GM20431 (cell line): ENCODE measurements around the gene CD81.

Experiments
- in situ Hi-C: fragments of 300-500 bp; cut with MseI, MboI; formaldehyde crosslinking; loops from one replicate; pipeline ENCODE4 v1.15.0; 2020; ENCODE audit warnings: low sequenced_read_pairs; ENCODE audit not compliant: unreplicated experiment

The CD81 gene

DNA sequence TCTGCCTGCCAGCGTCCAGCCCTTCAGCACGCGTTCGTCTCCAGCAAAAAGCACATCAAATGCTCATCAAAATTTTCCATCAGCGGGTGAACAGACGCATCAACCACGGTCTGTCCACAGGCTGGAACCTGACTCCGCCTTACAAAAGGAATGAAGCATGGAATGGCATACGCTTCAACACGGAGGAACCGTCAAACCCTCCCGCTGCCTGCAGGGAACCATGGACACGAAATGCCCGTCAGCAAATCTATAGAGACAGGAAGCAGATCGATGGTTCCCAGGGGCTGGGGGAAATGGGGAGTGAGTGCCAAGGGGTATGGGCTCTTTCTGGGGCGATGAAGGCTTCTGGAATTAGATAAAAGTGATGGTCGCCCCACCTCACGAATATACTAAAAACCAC lies 39.7 kb downstream of the CD81 start:
- in situ Hi-C loops, result loop anchor here (10.0 kb wide), 1 partner anchor 222 kb away; no protein-coding TSS in a partner anchor

DNA sequence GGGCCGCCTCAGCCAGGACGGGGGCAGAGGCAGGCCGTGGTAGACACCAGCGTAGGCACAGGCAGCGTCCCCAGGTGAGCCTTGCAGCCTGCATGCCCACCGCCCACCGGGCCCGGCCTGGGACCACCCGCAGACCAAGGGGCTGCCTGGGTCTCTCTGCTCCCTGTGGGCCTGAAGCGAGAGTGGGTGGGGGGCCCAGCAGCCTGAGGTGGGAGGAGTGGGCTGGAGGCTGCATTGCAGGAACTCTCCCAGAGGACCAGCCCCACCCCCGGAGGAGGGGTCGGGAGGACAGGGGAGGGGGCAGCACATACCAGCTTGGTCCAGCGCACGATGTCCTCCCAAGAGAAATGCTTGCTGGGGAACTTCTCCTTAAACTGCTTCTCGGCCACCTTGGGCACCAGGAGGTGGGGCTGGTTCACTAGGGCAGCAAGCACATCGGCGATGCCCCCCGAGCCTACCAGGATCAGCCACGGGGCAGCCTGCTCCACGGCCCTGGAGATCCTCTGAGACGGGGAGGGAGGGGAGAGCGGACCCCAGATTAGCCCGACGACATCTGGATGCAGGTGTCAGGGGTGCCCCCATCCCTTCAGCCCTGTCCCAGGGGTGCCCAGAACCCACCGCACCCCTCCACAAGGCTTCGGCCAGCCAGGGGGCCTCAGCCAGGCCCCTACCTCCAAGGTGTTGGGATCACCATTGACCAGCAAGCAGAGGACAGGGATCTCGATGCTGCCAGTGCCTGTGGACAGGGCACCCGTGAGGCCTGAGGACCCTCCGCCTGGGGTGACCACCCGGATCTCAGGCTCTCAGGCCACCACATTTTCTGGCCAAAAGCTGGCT lies 41.0 kb downstream of the CD81 start:
- in situ Hi-C loops, result loop anchor here (10.0 kb wide), 1 partner anchor 223 kb away; no protein-coding TSS in a partner anchor

DNA sequence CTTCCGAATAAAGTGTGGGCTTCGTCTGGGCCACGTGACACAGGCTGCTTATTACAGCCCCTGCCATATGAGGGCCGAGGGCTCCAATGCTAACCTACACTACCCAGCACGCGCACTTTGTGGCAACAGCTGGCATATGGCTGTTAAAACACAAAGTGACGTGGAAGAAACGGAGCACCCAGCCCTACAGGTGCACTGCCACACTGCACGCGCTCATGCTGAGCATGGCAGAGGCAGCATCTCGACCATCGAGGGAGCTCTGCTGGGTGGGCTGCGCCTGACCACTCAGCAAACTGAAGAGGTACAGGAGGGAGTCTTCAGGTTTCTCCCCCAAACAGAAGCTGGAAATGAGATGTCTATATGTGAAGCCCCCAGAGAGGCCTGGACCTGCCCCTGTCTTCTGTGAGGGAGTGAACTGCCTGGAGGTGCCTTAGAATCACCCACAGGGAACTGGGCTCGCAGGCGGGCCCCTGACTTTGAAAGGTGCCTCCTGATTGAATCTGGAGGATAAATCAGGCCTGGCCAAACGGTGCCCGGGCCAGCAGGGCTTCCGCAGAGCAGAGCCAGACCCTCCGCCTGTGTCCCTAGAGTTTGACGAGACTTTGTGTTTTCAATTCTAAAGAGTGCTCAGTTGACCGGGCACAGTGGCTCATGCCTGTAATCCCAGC lies 41.7 kb downstream of the CD81 start:
- in situ Hi-C loops, result loop anchor here (10.0 kb wide), 1 partner anchor 224 kb away; no protein-coding TSS in a partner anchor

DNA sequence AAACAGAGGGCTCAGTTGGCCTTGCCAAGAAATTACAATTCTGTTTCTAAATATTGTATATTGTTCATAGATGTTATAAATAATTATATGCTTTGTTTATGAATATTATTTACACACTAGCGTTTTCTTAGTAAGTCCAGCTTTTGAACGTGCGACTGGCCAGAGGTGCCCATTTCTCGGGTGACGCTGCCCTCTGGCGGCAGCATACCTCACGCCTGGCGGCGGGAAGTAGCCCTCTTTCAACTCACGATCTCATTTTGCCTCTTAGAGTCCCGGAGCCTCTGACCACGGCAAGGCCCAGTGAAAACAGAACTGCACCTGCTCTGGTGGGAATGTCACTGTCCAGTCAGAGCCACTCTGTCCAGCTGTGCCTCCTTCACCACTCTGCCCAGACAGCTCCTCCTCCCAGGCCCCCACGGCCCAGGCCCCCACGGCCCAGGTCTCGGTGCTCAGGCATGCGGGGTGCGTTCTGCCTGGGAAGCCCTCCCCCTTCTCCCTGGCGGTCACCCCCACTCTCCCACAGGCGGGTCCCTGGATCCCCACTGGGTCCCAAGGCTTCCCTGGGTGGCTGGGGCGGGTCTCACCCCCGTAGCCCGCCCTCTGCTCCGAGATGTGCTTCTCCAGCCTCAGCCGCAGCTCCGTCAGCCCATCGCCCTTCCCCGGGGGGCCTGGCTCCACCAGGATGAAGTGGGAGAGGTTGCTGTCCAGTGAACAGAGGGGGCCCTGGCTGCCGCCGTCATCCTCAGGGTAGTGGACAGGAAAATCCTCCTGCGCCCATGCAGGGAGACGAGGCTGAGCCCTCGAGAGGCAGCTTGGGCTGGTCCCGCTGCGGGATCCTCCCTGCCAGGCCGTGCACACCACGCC lies 42.8 kb downstream of the CD81 start:
- in situ Hi-C loops, result loop anchor here (10.0 kb wide), 2 partner anchors 105 to 225 kb away; no protein-coding TSS in a partner anchor

DNA sequence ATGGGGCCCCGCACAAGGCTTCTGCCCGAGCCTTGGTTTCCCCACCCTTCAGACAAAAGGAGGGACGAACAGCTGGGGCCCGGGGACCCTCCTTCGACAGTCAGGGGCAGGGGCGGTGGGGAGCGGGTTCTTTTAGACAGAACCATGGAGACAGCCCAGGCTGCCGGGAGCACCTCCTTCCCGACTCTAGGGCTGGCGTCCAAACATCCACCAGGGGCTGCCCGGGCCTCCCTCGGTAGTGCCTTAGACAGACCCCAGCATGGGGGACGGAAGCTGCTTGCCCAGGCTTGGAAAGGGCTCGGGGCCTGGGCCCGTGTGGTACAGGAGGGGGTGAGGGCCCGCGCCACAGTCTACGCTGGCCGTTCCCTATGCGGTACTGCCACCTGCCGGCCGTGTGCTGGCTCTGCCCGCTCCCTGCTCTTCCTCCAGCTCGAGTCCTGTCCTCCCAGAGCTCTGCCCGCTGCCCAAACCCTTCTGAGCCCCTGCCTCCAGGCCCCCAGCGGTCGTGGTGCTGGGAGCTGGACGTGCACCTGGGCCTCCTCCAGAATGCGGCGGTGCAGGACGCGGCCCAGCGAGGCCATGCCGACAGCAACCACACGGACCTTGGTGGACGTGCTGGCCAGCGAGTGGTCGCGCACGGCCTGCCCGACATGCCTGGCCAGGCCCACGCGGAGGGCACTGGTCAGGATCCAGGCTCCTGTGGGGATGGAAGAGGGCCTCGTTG lies 43.6 kb downstream of the CD81 start:
- in situ Hi-C loops, result loop anchor here (10.0 kb wide), 1 partner anchor 106 kb away; no protein-coding TSS in a partner anchor

DNA sequence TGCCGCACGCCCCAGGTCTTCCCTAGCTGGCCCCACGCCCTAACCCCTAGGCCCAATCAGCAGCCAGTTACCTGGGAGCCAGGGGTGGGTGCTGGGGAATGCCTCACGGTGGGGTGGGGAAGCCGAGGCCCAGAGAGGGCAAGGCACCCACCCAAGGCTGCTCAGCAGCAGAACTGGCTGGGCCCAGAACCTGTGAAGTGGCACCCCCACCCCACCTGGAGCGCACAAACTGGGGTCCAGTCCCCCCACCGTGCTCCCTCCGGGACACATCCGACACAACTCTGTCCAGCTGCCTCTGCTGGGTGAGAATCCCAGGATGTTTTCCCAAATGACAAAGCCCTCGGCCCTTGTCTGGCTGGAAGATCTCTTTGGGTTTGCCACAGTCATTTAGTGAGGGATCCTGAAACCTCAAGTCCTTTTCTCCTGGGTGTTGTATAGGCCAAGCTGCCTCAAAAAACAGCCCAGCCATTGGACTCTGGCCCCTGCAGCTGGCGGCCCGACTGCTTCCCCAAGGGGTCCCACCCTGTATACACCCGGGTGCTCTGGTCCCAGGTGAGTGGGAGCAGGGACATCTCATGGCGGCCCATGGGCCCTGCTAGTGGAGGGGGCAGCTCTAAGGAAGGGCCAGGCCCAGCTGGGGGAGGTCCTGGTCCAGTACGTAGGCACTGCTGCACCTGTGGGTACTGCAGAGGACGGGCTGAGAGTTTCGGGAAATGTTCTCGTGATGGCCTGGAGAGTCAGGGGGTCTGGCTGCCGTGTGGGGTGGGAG lies 44.3 kb downstream of the CD81 start:
- in situ Hi-C loops, result loop anchor here (10.0 kb wide), 1 partner anchor 107 kb away; no protein-coding TSS in a partner anchor

DNA sequence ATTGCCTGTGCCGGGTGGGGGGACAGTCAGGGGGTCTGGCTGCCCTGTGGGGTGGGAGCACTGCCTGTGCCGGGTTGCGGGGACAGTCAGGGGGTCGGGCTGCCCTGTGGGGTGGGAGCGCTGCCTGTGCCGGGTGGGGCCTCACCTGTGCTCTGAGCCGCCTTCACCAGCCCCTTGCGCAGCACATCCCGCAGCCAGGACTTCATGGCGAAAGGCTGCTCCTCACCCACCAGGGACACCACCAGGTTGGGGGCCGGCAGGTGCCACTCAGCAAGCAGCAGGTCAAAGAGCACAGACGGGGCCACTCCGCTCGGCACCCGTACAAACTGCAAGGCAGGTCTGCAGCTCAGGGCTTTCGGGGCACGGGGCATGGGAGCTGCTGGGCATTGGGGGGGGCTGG lies 44.9 kb downstream of the CD81 start:
- in situ Hi-C loops, result loop anchor here (10.0 kb wide), 1 partner anchor 107 kb away; no protein-coding TSS in a partner anchor

DNA sequence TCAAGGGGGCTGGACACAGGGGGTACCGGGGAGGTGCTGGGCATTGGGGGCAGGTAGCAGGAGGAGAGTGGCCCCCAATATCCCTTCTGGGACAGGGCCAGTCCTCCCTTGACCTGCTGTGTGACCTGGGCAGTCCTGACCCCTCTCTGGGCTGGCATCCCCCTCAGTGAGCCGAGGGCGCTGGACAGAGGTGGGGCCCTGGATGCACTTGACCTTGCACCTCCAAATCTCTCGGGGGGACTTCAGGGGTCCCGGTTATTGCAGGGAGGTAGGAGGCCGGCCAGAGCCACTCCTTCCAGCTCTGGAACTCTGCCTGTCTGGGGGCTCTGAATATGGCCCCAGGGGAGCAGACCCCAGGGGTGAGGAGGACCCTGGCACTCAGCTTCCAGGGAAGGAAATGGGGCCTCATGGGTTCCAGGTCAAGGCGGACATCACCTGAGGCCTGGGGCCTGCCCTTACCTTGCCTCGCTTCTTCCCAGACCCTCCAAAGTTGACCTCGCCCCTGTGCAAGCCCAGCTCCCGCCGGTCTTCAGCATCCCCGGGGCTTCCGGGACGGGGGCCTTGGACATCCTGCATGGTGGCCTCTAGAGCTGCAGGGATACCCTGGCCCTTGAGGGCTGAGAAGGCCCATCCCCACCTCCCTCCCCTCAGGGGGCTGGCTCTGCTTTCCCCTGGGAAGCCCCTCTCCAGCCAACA lies 45.5 kb downstream of the CD81 start:
- in situ Hi-C loops, result loop anchor here (10.0 kb wide), 1 partner anchor 108 kb away; no protein-coding TSS in a partner anchor

DNA sequence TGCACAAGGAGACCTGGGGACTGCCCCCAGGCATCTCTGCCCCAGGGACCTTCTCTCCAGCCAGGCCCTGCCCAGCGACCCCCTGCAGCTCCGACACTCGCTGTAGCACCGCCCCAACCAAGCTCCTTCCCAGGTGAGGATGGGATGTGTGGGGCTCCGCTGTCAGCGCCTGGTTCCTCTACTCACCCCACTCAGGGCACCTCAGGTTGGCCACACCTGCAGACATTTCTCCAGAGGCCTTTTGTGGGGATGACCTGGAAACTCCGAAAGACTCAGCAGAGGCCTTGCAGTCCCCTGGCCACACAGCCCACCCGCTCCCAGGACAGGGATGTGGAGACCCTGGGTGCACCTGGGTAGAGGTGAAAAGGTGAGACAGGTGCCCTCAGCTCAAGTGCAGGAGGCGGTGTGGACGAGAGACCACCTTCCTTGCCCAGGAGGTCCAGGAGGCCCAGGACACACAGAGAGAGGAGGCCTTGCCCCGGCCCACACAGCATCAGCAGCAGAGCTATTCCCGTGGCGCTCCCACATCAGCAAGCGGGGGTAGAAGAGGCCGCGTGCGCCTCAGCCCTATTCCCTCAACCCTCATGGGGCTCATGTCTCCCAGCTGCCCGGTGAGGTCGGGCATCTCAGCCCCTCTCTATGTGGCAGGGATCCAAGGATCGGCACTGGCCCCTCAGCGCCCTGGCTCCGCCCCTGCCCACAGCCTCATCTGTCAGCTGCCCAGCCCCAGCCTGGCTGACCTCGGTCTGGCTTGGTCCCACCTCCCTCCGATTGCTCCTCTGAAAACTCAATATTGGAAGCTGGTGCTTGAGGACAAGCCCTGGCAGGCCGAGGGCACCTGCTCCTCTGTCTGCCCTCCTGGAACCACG lies 46.3 kb downstream of the CD81 start:
- in situ Hi-C loops, result loop anchor here (10.0 kb wide), 1 partner anchor 109 kb away; no protein-coding TSS in a partner anchor

DNA sequence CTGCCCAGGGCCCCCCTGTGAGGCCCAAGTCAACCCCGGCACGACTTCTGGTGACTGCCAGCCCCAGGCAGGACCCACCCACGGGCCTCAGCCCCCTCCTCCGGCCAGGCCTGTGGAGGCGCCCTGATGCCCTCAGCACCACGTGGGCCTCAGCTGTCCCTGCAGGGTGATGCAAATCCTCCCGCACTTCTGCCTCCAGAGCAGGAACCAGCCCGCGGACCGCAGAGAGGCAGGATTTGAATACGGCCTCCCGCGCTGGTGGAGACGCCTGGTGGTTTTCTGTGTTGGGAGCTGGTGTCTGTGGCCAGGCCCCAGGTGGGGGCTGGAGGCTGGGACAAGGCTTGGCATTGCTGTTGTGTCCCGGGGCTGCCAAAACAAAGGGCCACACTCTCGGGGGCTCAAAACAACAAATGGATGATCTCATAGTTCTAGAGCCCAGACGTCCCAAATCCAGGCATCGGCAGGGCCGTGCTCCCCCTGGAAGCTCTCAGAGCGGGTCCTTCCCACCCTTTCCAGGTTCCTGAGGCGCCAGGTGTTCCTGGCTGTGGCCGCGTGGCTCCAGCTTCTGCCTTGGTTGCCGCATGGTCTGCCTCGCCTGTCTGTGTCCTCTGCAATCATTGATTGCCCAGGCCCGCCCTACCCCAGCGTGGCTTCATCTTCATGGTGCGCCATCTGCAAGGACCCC lies 47.8 kb downstream of the CD81 start:
- in situ Hi-C loops, result loop anchor here (10.0 kb wide), 1 partner anchor 110 kb away; no protein-coding TSS in a partner anchor

DNA sequence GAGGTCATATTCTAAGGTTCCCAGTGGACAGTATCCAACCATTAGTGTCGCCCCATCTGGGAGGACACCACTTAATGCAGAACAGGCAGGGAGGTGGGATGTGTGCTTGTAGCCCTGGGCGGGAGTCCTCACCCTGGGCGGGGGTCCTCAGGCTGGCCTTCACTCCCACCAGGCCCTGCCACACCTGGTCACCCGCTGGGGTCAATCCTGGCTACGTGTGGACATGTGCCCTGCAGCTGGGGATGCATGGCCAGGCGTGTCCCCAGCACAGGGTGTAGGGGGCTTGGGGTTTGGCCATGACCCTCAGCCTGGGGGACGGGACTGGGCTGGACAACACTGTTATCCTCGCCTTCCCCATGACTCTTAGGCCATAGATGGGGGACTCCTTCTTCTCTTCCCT lies 48.4 kb downstream of the CD81 start:
- in situ Hi-C loops, result loop anchor here (10.0 kb wide), 1 partner anchor 111 kb away; no protein-coding TSS in a partner anchor

DNA sequence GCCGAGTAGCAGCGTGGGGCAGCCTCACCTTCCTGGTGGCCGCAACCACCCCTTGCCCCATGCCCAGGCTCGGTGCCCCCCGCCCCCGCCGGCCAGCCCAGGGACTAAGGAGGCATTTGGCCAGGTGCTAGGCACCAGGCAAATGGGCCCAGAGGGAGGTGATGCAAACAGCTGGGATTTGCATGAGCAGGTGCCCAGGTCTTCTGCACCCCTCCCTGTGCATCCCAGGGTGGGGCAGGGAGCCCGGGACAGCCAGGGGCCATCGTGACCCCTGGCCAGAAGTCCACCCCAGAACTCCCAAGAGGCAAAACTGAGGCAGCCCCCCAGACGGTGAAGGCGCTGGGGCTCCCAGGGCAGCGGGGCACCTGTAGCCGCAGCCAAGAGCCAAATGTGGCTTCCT lies 49.1 kb downstream of the CD81 start:
- in situ Hi-C loops, result loop anchor here (10.0 kb wide), 1 partner anchor 111 kb away; no protein-coding TSS in a partner anchor

DNA sequence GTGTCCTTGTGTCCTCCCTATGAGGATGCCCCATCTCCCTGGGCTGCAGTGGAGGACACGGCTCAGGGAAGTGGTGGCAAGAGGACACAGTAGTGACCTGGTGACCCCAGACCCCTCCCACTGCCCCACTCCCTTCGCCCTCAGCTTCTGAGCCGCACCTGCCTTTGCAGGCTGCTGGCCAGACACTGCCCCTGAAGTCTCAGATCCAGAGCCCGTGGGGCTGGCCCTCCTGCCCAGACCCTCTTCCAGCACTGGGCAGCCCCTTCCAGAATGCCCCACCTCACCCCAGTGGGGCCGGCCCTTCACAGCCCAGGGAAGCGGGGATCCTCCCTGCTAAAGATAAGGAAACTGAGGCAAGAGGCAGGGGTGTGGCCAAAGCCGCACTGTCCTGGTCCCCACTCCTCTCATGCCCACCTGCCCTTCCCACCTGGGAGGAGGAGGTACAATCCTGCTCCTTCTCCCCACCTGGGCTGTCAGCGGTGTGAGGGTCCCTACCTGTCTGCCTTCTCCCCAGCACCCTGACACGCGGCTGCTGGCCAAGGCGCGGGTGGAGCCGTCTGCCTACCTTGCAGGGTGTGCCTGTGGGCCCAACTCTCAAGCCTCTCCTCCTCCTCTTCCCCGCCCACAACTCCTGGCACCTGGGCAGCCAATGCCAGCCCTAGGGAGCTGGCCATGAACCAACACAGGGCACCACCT lies 49.9 kb downstream of the CD81 start:
- in situ Hi-C loops, result loop anchor here (10.0 kb wide), 1 partner anchor 112 kb away; no protein-coding TSS in a partner anchor

DNA sequence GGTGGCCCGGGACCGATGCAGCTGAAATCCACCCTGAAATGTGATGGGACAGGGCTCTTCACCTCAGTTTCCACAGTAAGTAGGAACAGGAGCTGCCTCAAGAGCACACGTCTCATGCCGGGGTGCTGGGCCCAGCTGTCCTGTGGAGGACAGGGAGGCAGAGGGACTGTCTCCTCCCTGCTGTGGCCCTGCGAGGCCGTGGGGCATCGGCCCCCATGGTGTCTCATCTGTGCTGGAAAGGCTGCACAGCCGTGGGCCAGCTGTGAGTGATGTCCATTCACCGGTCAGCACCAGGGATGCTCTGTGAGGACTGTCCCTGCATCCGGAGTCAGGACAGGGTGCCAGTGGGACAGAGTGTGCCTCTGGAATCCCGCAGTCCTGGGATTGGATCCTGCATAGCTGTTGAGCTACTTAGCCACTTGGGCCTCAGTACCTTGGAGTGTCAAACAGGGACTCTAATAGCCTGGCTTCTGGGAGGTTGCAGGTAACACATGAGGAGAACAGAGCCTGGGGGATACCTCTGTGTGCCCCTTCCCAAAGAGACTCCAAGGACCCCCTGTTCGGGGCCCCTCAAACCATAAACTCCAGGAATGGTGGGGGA lies 50.7 kb downstream of the CD81 start:
- in situ Hi-C loops, result loop anchor here (10.0 kb wide), 1 partner anchor 113 kb away; no protein-coding TSS in a partner anchor

DNA sequence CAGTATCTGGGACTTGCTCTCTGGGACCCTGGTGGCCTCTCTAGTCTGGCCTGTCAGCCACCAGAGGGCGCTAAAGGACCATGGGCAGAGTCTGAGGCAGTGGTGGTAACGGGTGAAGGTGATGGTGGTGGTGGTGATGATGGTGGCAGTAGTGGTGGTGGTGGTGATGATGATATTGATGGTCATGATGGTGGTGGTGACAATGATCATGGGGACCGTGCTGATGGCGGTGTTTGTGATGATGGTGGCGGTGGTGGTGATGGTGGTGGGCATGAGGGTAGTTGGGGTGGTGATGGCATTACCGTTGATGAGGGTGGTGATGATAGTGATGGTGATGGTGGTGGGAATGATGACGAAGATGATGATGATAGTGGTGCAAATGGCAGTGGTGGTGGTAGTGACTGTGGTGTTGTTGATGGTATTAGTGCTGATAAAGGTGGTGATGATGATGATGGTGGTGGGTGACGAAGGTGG lies 51.2 kb downstream of the CD81 start:
- in situ Hi-C loops, result loop anchor here (10.0 kb wide), 1 partner anchor 114 kb away; no protein-coding TSS in a partner anchor
